Measurements from ENCODE around the gene GET4.
A peak's percentile ranks its signal among the peaks of the same experiment; 100 is the strongest.

The GET4 gene

GRCh38 chr7:836429-836828 lies 39.9 kb upstream of the GET4 start:
- in situ Hi-C loops (cut with HindIII; ENCODE audit: low pct_ligation_motif_present, low sequenced_read_pairs), result no loop called here
- Histone ChIP-seq H3K4me3 (ENCODE audit: low read depth, low read length) (no peak overlapping the region), H3K27ac (no peak overlapping the region)

GRCh38 chr7:837001-837400 lies 39.4 kb upstream of the GET4 start:
- H3K27me3 ChIP-seq (replicated peaks), result no peaks in the 10 kb centered on the region
- H3K27ac ChIP-seq, result no peak overlapping the region
- no peak overlapping the region for H3K4me3 ChIP-seq (ENCODE audit: low read depth, low read length)
- TF ChIP-seq, protein P1, sequence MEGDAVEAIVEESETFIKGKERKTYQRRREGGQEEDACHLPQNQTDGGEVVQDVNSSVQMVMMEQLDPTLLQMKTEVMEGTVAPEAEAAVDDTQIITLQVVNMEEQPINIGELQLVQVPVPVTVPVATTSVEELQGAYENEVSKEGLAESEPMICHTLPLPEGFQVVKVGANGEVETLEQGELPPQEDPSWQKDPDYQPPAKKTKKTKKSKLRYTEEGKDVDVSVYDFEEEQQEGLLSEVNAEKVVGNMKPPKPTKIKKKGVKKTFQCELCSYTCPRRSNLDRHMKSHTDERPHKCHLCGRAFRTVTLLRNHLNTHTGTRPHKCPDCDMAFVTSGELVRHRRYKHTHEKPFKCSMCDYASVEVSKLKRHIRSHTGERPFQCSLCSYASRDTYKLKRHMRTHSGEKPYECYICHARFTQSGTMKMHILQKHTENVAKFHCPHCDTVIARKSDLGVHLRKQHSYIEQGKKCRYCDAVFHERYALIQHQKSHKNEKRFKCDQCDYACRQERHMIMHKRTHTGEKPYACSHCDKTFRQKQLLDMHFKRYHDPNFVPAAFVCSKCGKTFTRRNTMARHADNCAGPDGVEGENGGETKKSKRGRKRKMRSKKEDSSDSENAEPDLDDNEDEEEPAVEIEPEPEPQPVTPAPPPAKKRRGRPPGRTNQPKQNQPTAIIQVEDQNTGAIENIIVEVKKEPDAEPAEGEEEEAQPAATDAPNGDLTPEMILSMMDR (IDR thresholded peaks at IDR 0.05; ENCODE audit: low read depth, low read length, missing control alignments), result no peak
- in situ Hi-C loops (cut with HindIII; ENCODE audit: low pct_ligation_motif_present, low sequenced_read_pairs), result no loop called here
- H3K36me3 ChIP-seq (replicated peaks), result peaks cover 10% of the 10 kb centered on the region
- DNase-seq, result no peak

More at GRCh38 chr7:836429-836828, 39.9 kb upstream of the GET4 start:
- no peaks in the 10 kb centered on the region for H3K27me3 ChIP-seq (replicated peaks)
- H3K36me3 ChIP-seq (replicated peaks), result peaks cover 10% of the 10 kb centered on the region
- peak; percentile 65 for DNase-seq
- TF ChIP-seq, protein P1 (IDR thresholded peaks at IDR 0.05; ENCODE audit: low read depth, low read length, missing control alignments), result peak; percentile 85

- no peak for DNase-seq
- H3K4me3 ChIP-seq (ENCODE audit: low read depth, low read length), result no peak overlapping the region
- H3K36me3 ChIP-seq (replicated peaks), result peaks cover 27% of the 10 kb centered on the region
- H3K27ac ChIP-seq, result no peak overlapping the region
- in situ Hi-C loops (cut with HindIII; ENCODE audit: low pct_ligation_motif_present, low sequenced_read_pairs), result no loop called here
- TF ChIP-seq, protein P1 (IDR thresholded peaks at IDR 0.05; ENCODE audit: low read depth, low read length, missing control alignments), result no peak
- no peaks in the 10 kb centered on the region for H3K27me3 ChIP-seq (replicated peaks)
Measured at GRCh38 chr7:840001-840600, 36.3 kb upstream of the GET4 start.

DNA sequence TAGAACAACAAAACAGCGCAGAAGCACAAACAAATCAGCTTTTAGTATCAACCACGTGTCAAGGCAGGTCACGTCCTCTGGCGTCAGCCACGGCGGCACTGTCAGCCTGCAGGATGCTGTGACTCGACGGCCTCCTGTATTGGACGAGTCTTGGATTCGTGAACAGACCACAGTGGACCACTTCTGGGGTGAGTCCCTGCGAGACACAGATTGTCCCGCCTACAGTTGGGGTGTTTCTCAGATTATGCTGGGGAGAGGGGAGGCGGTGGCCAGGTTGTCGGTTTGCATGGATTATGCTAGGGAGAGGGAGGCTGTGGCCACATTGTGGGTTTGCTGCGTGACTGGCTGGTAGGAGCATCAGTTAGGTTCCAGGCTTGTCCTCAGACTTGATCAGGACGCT lies 34.4 kb upstream of the GET4 start:
- H3K27me3 ChIP-seq (replicated peaks), result no peaks in the 10 kb centered on the region
- in situ Hi-C loops (cut with HindIII; ENCODE audit: low pct_ligation_motif_present, low sequenced_read_pairs), result no loop called here
- TF ChIP-seq, protein P1 (IDR thresholded peaks at IDR 0.05; ENCODE audit: low read depth, low read length, missing control alignments), result no peak
- no peak overlapping the region for H3K4me3 ChIP-seq (ENCODE audit: low read depth, low read length)
- H3K27ac ChIP-seq, result no peak overlapping the region
- H3K36me3 ChIP-seq (replicated peaks), result peaks cover 27% of the 10 kb centered on the region
- no peak for DNase-seq

DNA sequence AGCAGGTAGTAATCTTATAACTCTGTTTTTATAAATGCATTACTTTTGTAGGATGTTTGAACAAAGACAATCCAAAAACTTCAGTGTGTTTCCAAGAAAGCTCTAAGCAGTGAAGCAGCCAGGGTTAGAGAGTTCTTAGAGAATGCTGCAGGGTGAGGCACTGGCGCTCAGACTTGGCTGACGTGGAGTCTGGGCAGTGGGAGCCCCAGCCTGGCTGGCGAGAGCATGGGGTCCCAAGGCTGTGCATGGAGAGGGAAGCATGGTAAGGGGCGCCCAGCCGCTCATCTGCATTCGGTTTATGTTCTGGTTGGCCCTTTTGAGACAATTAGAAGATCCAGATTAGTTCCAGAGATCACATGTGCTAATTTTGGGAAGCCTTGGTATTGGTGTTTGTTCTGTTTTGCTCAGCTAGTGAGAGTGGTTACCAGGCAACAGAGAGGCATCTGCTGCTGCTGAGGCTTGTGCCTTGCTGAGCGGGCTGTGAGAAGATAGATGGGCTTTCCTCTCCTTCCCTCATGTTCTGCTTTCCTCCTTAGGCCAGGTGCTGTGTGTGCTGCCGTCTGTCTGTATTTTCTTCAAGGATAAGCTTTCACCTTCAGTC lies 33.8 kb upstream of the GET4 start:
- DNase-seq, result no peak
- peaks cover 27% of the 10 kb centered on the region for H3K36me3 ChIP-seq (replicated peaks)
- no peak overlapping the region for H3K4me3 ChIP-seq (ENCODE audit: low read depth, low read length)
- TF ChIP-seq, protein P1 (IDR thresholded peaks at IDR 0.05; ENCODE audit: low read depth, low read length, missing control alignments), result no peak
- in situ Hi-C loops (cut with HindIII; ENCODE audit: low pct_ligation_motif_present, low sequenced_read_pairs), result no loop called here
- no peak overlapping the region for H3K27ac ChIP-seq
- H3K27me3 ChIP-seq (replicated peaks), result no peaks in the 10 kb centered on the region

DNA sequence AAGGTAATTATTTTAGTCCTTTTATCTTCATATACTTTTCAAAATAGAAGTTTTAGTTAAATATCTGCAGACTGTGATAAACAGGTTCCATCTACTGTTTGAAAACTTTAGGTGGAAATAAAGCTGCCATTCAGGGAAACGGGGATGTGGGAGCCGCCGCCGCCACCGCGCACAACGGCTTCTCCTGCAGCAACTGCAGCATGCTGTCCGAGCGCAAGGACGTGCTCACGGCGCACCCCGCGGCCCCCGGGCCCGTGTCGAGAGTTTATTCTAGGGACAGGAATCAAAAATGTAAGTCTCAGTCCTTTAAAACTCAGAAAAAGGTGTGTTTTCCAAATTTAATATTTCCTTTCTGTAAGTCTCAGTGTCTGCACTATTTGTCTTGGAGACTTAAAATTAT lies 33.1 kb upstream of the GET4 start:
- in situ Hi-C loops (cut with HindIII; ENCODE audit: low pct_ligation_motif_present, low sequenced_read_pairs), result no loop called here
- H3K4me3 ChIP-seq (ENCODE audit: low read depth, low read length), result no peak overlapping the region
- no peaks in the 10 kb centered on the region for H3K27me3 ChIP-seq (replicated peaks)
- TF ChIP-seq, protein P1 (IDR thresholded peaks at IDR 0.05; ENCODE audit: low read depth, low read length, missing control alignments), result no peak
- H3K36me3 ChIP-seq (replicated peaks), result peaks cover 27% of the 10 kb centered on the region
- no peak for DNase-seq
- no peak overlapping the region for H3K27ac ChIP-seq

Data from brain microvascular endothelial cell (primary cell).